CD4-positive, CD25-positive, alpha-beta regulatory T cell (primary cell): ENCODE data around the gene PROC. TPM values are rescaled to one million over a fixed set of nuclear protein-coding genes. Genes with fewer than 3 reads are reported as not detected.

Experiments
- ATAC-seq, 2 donors: fragments of 150-1000 bp; cut with Tn5 transposase; one replicate each; pipeline ENCODE4 v1.10.0; 2021; ENCODE audit warnings: low read depth in 2 of 2, moderate number of reproducible peaks in 2 of 2, moderate library complexity in 1 of 2
- DNase-seq, 3 donors: peaks; one replicate each; pipeline versions ENCODE4 v3.0.0 to v3.0.0-alpha.2; 2012 to 2022; ENCODE audit warnings: mixed read lengths in 1 of 3
- H3K27ac ChIP-seq: one replicate; pipeline ENCODE4 v1.7.0; 2013; ENCODE audit warnings: mild to moderate bottlenecking, low read length; ENCODE audit not compliant: insufficient read depth, poor library complexity, severe bottlenecking
- H3K27me3 ChIP-seq: one replicate; pipeline ENCODE4 v1.7.0; 2013; ENCODE audit warnings: low read length; ENCODE audit not compliant: control insufficient read depth, insufficient read depth
- H3K36me3 ChIP-seq: one replicate; pipeline ENCODE4 v1.7.0; 2013; ENCODE audit warnings: mild to moderate bottlenecking, low read length, moderate library complexity; ENCODE audit not compliant: control insufficient read depth, insufficient read depth
- H3K4me1 ChIP-seq: 2 replicates; pipeline ENCODE4 v1.7.0; 2013; ENCODE audit warnings: mild to moderate bottlenecking, low read length; ENCODE audit not compliant: insufficient read depth, control insufficient read depth, poor library complexity, severe bottlenecking
- H3K4me3 ChIP-seq: one replicate; pipeline ENCODE4 v1.7.0; 2013; ENCODE audit warnings: low read depth, mild to moderate bottlenecking, low read length, moderate library complexity
- H3K9me3 ChIP-seq, 2 experiments: 1 replicate in 1 of 2; 2 replicates in 1 of 2; pipeline ENCODE4 v1.7.0; 2013; ENCODE audit warnings: low read length in 2 of 2, mild to moderate bottlenecking in 1 of 2, moderate library complexity in 1 of 2; ENCODE audit not compliant: control insufficient read depth in 2 of 2
- H3K27ac Mint-ChIP-seq, 3 donors: one replicate each; pipeline ENCODE4 v1.8.0; 2020 to 2022; ENCODE audit warnings: mild to moderate bottlenecking in 3 of 3, mixed read lengths in 3 of 3, moderate library complexity in 2 of 3
- H3K27me3 Mint-ChIP-seq: one replicate; pipeline ENCODE4 v1.8.0; 2022; ENCODE audit warnings: mild to moderate bottlenecking, mixed read lengths
- H3K36me3 Mint-ChIP-seq: one replicate; pipeline ENCODE4 v1.8.0; 2020; ENCODE audit warnings: mixed read lengths
- H3K4me1 Mint-ChIP-seq, 4 donors: one replicate each; pipeline ENCODE4 v1.8.0; 2020 to 2022; ENCODE audit warnings: mixed read lengths in 4 of 4, mild to moderate bottlenecking in 1 of 4
- H3K4me3 Mint-ChIP-seq, 4 donors: one replicate each; pipeline ENCODE4 v1.8.0; 2020 to 2022; ENCODE audit warnings: mild to moderate bottlenecking in 4 of 4, mixed read lengths in 4 of 4, moderate library complexity in 3 of 4
- H3K9me3 Mint-ChIP-seq, 7 donors: one replicate each; pipeline ENCODE4 v1.8.0; 2020 to 2022; ENCODE audit warnings: mixed read lengths in 7 of 7, mild to moderate bottlenecking in 3 of 7, moderate library complexity in 2 of 7
- polyA plus RNA-seq, 4 donors: library from polyadenylated mRNA; unstranded; fragments of 300-500 nt; fragmentation: Illumina TruSeq; gene quantifications; one replicate each; pipeline ENCODE4 v1.2.3, GENCODE V29; 2021
- total RNA-seq: library from RNA; stranded (reverse); gene quantifications from one replicate; pipeline ENCODE4 v1.2.3, GENCODE V29; 2022

The PROC gene
- total and polyA plus RNA-seq, 5 donors from 2014 or later: 0.35 TPM; not detected in 4

DNA sequence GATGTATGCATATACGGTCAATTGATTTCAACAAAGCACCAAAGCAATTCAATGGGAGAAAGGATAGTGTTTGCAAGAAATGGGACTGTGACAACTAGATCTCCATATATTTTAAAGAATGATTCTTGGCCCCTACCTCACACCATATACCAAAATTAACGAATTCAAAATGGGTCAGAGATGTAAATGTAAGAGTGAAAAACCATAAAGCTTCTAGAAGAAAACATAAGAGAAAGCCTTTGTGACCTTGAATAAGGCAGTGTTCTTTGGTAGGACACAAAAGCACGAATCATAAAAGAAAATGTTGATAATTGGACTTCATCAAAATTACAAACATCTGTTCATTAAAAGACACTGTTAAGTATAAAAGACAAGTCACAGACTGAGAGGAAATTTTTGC is 5.0 kb upstream of the PROC start:
- ATAC-seq (no peak), DNase-seq (no peak)
- Mint-ChIP-seq H3K4me3 (peak overlapping the region in 1 of 4 donors; percentile 78), H3K9me3 (peaks cover 0 to 2% (median 0%) of the 10 kb centered on the region in 7 donors), H3K27me3 (no peaks in the 10 kb centered on the region), H3K36me3 (no peaks in the 10 kb centered on the region), H3K27ac (no peak overlapping the region), H3K4me1 (peaks cover 16 to 40% (median 27%) of the 10 kb centered on the region in 4 donors)
- Histone ChIP-seq H3K27ac (no peak overlapping the region), H3K27me3 (no peaks in the 10 kb centered on the region), H3K4me3 (no peak overlapping the region), H3K36me3 (no peaks in the 10 kb centered on the region), H3K9me3 (peaks cover 0 to 2% of the 10 kb centered on the region in 2 experiments), H3K4me1 (peaks cover 33% of the 10 kb centered on the region)

DNA sequence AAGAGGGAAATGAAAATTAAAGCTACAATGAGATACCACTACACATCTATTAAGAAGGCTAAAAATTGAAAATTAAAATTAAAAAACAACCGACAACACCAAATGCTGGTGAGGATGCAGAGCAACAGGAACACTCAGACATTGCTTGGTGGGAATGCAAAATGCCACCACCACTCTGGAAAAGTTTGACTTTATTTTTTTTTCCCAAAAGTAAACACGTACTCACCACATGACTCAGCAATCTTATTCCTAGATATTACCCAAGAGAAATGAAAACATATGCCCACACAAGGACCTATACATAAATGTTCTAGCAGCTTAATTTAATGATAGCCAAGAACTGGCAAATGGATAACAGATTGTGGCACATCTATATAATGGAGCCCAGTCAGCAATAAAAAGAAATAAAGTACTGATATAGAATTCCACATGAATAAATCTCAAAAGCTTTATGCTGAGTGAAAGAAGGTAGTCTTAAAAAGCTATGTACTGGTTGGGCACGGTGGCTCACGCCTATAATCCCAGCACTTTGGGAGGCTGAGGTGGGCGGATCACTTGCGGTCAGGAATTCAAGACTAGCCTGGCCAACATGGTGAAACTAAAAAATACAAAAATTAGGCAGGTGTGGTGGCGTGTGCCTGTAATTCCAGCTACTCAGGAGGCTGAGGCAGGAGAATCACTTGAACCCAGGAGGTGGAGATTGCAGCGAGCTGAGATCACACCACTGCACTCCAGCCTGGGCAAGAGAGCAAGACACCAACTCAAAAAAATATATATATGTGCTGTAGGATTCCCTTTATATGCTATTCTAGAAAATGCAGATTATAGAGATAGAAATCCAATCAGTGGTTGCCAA is 4.2 kb upstream of the PROC start:
- Mint-ChIP-seq H3K4me1 (peaks cover 14 to 40% (median 26%) of the 10 kb centered on the region in 4 donors), H3K36me3 (no peaks in the 10 kb centered on the region), H3K27me3 (no peaks in the 10 kb centered on the region), H3K27ac (peak overlapping the region in 1 of 3 donors; percentile 40), H3K4me3 (peak overlapping the region in 3 of 4 donors; percentile 17 to 78 (median 47)), H3K9me3 (peaks cover 0 to 2% (median 0%) of the 10 kb centered on the region in 7 donors)
- DNase-seq (no peak), ATAC-seq (no peak)
- Histone ChIP-seq H3K27ac (no peak overlapping the region), H3K9me3 (peaks cover 0 to 2% of the 10 kb centered on the region in 2 experiments), H3K27me3 (no peaks in the 10 kb centered on the region), H3K4me1 (peaks cover 28% of the 10 kb centered on the region), H3K36me3 (no peaks in the 10 kb centered on the region), H3K4me3 (no peak overlapping the region)

DNA sequence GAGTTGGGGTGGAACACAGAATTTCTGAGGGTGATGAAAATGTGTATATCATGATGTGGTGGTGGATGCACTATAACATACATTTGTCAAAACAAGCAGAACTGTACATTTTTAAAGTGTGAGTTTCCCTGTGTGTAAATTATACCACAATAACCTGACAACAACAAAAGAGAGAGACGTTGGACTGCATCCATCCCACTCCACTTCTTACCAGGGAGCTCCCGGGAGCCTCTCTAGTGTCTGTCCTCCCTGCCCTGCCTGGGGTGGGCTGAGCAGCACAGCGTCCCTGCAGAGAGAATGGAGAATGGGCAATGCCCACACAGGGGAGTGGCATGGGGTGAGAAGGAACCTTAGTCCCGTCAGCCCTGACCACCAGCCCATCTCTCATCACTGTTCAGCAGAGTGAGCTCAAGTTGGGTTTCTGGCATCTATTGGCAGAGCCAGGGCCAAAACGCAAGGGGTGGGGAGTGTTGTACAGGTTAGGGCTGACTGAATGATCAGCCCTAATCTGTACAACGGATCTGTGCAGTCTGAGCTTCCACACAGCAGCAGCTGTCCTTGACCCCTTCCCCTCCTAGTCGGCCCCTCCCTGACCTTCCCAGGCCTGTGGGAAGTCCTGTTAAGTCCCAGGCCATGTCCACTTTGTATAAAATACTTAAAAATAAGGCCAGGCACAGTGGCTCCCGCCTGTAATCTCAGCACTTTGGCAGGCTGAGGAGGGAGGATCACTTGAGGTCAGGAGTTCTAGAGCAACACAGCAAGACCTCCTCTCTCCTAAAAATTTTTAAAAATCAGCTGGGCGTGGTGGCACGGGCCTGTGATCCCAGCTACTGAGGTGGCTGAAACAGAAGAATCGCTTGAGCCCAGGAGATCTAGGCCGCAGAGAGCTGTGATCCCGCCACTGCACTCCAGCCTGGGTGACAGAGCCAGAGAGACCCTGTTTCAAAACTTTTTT is 3.3 kb upstream of the PROC start:
- no peaks in the 10 kb centered on the region for H3K27me3 Mint-ChIP-seq
- no peaks in the 10 kb centered on the region for H3K36me3 ChIP-seq
- H3K4me3 ChIP-seq: no peak overlapping the region
- H3K9me3 Mint-ChIP-seq: peaks cover 0 to 2% (median 0%) of the 10 kb centered on the region in 7 donors
- no peak overlapping the region for H3K27ac ChIP-seq
- peak overlapping the region in 1 of 3 donors; percentile 40 for H3K27ac Mint-ChIP-seq
- H3K36me3 Mint-ChIP-seq: no peaks in the 10 kb centered on the region
- peaks cover 28% of the 10 kb centered on the region for H3K4me1 ChIP-seq
- no peaks in the 10 kb centered on the region for H3K27me3 ChIP-seq
- H3K4me1 Mint-ChIP-seq: peaks cover 13 to 40% (median 25%) of the 10 kb centered on the region in 4 donors
- ATAC-seq (no peak), DNase-seq (no peak)
- peaks cover 0 to 2% of the 10 kb centered on the region in 2 experiments for H3K9me3 ChIP-seq
- H3K4me3 Mint-ChIP-seq: peak overlapping the region in 3 of 4 donors; percentile 46 to 78 (median 57)

DNA sequence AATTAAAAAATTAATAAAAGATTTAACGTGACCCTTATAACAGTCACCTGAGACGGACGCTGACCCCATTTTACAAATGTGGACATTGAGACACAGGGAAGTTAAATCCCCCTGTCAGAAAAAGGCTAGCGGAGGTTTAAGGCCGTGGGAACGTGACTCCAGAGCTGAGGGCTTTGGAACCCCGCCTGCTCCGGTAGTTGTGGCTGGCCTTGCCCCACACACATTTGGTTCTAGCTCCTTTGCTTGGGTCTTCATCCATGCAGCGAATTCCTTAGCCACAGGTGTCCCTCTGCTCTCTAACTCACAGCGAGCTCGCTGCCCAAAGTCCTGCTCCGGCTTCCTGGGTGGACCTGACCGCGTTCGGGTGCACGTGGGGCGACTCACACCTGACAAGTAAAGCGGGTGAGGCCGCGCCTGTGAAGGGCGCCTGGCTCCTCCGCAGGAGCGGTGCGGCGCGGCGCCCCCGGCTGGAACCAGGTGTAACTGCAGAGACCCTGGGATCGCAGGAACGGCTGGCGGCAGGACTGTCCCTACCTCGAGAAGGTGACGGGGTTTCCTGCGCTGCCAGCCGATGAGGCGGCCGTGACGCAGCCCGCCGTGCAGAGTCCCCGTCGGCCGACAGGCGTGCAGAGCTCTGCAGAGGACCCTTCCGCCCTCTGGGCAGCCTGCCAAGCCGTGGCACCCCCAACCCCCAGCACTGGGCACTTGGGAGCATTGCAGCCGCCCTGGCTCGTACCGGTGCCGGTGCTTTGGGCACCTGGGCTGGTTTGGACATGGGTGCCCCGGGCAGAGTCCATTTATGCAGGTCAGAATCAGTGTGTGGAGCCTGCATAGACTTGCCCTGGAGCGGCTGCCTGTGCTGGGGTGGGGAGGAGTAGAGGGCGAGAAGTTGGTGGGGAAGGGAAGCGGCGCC is 2.4 kb upstream of the PROC start:
- peak overlapping the region; percentile 78 to 90 (median 86) for H3K4me3 Mint-ChIP-seq
- peaks cover 0 to 2% (median 0%) of the 10 kb centered on the region in 7 donors for H3K9me3 Mint-ChIP-seq
- H3K4me1 Mint-ChIP-seq: peaks cover 9 to 35% (median 20%) of the 10 kb centered on the region in 4 donors
- Histone ChIP-seq H3K27ac (no peak overlapping the region), H3K27me3 (no peaks in the 10 kb centered on the region), H3K36me3 (no peaks in the 10 kb centered on the region), H3K4me3 (peak overlapping the region; percentile 63), H3K9me3 (peaks cover 0 to 2% of the 10 kb centered on the region in 2 experiments), H3K4me1 (peaks cover 22% of the 10 kb centered on the region)
- peak; percentile 89 to 95 for ATAC-seq
- H3K27me3 Mint-ChIP-seq: no peaks in the 10 kb centered on the region
- no peaks in the 10 kb centered on the region for H3K36me3 Mint-ChIP-seq
- peak; percentile 74 to 89 (median 78) for DNase-seq
- H3K27ac Mint-ChIP-seq: peak overlapping the region in 2 of 3 donors; percentile 75 to 93

- H3K27ac ChIP-seq: no peak overlapping the region
- H3K4me1 Mint-ChIP-seq: peaks cover 3 to 28% (median 14%) of the 10 kb centered on the region in 4 donors
Observed at GRCh38 chr2:127416506-127417001, 1.7 kb upstream of the PROC start.

DNA sequence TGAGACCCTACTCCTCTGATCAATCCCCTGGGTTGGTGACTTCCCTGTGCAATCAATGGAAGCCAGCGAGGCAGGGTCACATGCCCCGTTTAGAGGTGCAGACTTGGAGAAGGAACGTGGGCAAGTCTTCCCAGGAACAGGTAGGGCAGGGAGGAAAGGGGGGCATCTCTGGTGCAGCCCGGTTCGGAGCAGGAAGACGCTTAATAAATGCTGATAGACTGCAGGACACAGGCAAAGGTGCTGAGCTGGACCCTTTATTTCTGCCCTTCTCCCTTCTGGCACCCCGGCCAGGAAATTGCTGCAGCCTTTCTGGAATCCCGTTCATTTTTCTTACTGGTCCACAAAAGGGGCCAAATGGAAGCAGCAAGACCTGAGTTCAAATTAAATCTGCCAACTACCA is 821 bp upstream of the PROC start:
- peaks cover 0 to 26% (median 13%) of the 10 kb centered on the region in 4 donors for H3K4me1 Mint-ChIP-seq

More at GRCh38 chr2:127416506-127417001, 1.7 kb upstream of the PROC start:
- peak overlapping the region; percentile 78 to 90 (median 86) for H3K4me3 Mint-ChIP-seq
- H3K36me3 ChIP-seq: no peaks in the 10 kb centered on the region
- peaks cover 0 to 2% (median 0%) of the 10 kb centered on the region in 7 donors for H3K9me3 Mint-ChIP-seq
- H3K9me3 ChIP-seq: peaks cover 0 to 2% of the 10 kb centered on the region in 2 experiments
- H3K27me3 Mint-ChIP-seq: peaks cover under 1% of the 10 kb centered on the region
- ATAC-seq (no peak), DNase-seq (peak in 1 of 3 donors; percentile 41)
- H3K27me3 ChIP-seq: no peaks in the 10 kb centered on the region
- peak overlapping the region; percentile 63 for H3K4me3 ChIP-seq
- H3K27ac Mint-ChIP-seq: peak overlapping the region; percentile 7 to 93 (median 75)
- H3K36me3 Mint-ChIP-seq: no peaks in the 10 kb centered on the region
- H3K4me1 ChIP-seq: peaks cover 15% of the 10 kb centered on the region

More for the DNA sequence above, 821 bp upstream of the PROC start:
- Mint-ChIP-seq H3K4me3 (peak overlapping the region; percentile 41 to 87 (median 82)), H3K9me3 (peaks cover 0 to 2% (median 0%) of the 10 kb centered on the region in 7 donors), H3K27me3 (peaks cover 9% of the 10 kb centered on the region), H3K27ac (peak overlapping the region; percentile 36 to 75 (median 48)), H3K36me3 (no peaks in the 10 kb centered on the region)
- Histone ChIP-seq H3K27me3 (peaks cover 4% of the 10 kb centered on the region), H3K9me3 (peaks cover 0 to 2% of the 10 kb centered on the region in 2 experiments), H3K4me1 (peaks cover 14% of the 10 kb centered on the region), H3K27ac (no peak overlapping the region), H3K4me3 (no peak overlapping the region), H3K36me3 (no peaks in the 10 kb centered on the region)
- no peak for ATAC-seq
- DNase-seq: no peak
